Esophagus (tissue), 2 donors: Measurements from ENCODE around the gene CLCN5. TPM values are rescaled to one million over a fixed set of nuclear protein-coding genes. Genes with fewer than 3 reads are reported as not detected.
"Not testable (repeated sequence)": the region's sequence is repeated elsewhere in the genome, so short reads cannot be mapped to it uniquely, and the experiment has no call there.

Source experiments
- H3K27ac ChIP-seq, 2 donors: one replicate each; pipeline ENCODE4 v1.5.1; 2013; ENCODE audit warnings: low read depth in 2 of 2, mild to moderate bottlenecking in 2 of 2, inconsistent platforms in 1 of 2, low read length in 1 of 2, moderate library complexity in 1 of 2
- H3K27me3 ChIP-seq, 2 donors: one replicate each; pipeline ENCODE4 v1.6.1; 2013; ENCODE audit warnings: low read length in 2 of 2, control low read depth in 1 of 2, mild to moderate bottlenecking in 1 of 2; ENCODE audit not compliant: insufficient read depth in 2 of 2, control insufficient read depth in 1 of 2
- H3K36me3 ChIP-seq, 2 donors: one replicate each; pipeline ENCODE4 v1.6.1; 2013; ENCODE audit warnings: low read length in 1 of 2; ENCODE audit not compliant: control insufficient read depth in 2 of 2, insufficient read depth in 2 of 2
- H3K4me1 ChIP-seq, 2 donors: one replicate each; pipeline ENCODE4 v1.6.1; 2013; ENCODE audit warnings: low read length in 1 of 2; ENCODE audit not compliant: control insufficient read depth in 2 of 2, insufficient read depth in 2 of 2
- H3K4me3 ChIP-seq, 2 donors: one replicate each; pipeline ENCODE4 v1.5.1; 2013; ENCODE audit warnings: low read length in 2 of 2, mild to moderate bottlenecking in 2 of 2, low read depth in 1 of 2, moderate library complexity in 1 of 2
- H3K9me3 ChIP-seq, 2 donors: one replicate each; pipeline ENCODE4 v1.6.1; 2013; ENCODE audit warnings: mild to moderate bottlenecking in 2 of 2, low read depth in 1 of 2, low read length in 1 of 2, moderate library complexity in 1 of 2; ENCODE audit not compliant: control insufficient read depth in 2 of 2, insufficient read depth in 1 of 2
- WGBS, 2 donors: extraction: QIAGEN DNeasy Blood & Tissue Kit; methylation state at CpG; one replicate each; pipeline ENCODE4 v1.1.7; 2013; 5-methylcytosine and 5-hydroxymethylcytosine counted together
- polyA plus RNA-seq, 2 donors: library from polyadenylated mRNA; stranded (reverse); fragments of 200-250 nt; gene quantifications; one replicate each; pipeline ENCODE4 v1.2.3, GENCODE V29; 2013
- donor health status: healthy with polysubstance abuse.
- donor health status: Bipolar disorder and iron deficiency.

Gene CLCN5
- polyA plus RNA-seq, 2 donors: 1.3 to 2.0 TPM

DNA sequence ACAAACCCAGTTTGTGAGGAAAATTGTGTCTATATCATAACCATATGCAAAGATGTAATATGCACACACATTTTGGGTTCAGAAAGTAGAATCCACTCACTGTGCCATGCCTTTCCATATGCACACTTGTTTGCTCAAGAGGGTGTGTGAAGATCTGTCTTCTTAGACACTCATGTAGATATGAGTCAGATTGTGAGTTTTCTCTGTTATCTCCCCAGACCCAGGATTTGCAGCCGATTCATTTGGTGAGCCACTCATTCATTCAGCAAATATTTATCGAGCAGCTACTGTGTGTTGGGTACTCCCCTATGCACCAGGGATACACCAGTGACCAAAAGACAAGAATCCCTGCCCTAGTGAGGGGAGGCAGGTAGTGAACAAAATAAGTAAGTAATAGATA is 81.5 kb downstream of the CLCN5 start:
- Histone ChIP-seq H3K27ac (no peak overlapping the region), H3K27me3 (no peaks in the 10 kb centered on the region), H3K36me3 (no peaks in the 10 kb centered on the region), H3K4me3 (no peak overlapping the region), H3K4me1 (no peaks in the 10 kb centered on the region), H3K9me3 (no peaks in the 10 kb centered on the region)
- 68 to 72% methylated on average over 2 of the region's 2 CpGs for WGBS, 2 donors

DNA sequence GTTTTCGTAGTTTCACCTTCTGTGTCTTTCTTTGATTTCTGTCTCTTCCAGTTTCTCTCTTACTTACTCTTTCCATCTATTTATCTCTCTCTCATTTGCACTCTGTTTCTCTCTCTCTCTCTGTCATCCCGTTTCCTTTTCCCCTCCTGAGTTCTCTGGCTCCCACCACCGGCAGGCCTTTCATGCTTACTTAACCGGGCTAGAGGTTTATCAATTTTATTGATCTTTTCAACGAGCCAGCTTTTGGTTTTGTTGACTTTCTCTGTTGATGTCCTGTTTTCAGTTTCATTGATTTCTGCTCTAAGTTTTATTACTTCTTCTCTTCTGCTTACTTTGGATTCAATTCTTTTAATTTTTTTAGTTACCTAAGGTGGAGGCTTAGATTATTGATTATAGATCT is 103.2 kb downstream of the CLCN5 start:
- H3K9me3 ChIP-seq, H3K27ac ChIP-seq, H3K4me1 ChIP-seq, H3K36me3 ChIP-seq, H3K4me3 ChIP-seq, H3K27me3 ChIP-seq: not testable (repeated sequence)
- 45 to 50% methylated on average over 5 of the region's 5 CpGs for WGBS, 2 donors

DNA sequence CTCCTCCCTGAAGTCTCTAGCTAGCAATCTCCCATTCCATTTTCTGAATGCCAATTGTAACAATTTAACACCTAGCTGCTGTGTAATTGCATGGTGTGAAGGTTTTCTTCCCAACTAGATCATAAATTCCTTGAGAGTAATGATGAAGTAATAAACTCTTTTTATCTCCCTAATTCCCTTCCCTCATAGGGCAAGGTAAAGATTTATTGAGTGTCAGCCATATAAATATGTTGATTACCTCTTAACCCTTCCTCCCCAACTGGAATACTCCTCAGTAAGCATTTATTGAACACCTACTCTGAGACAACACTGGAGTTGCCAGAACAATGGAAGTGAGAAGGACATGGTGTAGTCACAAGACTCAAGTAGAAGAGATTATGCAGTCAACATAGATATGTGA is 112.7 kb downstream of the CLCN5 start:
- H3K4me1 ChIP-seq: no peaks in the 10 kb centered on the region
- H3K27me3 ChIP-seq: peaks cover 0 to 8% of the 10 kb centered on the region in 2 donors
- H3K4me3 ChIP-seq: no peak overlapping the region
- no peaks in the 10 kb centered on the region for H3K9me3 ChIP-seq
- H3K36me3 ChIP-seq: no peaks in the 10 kb centered on the region
- no peak overlapping the region for H3K27ac ChIP-seq

DNA sequence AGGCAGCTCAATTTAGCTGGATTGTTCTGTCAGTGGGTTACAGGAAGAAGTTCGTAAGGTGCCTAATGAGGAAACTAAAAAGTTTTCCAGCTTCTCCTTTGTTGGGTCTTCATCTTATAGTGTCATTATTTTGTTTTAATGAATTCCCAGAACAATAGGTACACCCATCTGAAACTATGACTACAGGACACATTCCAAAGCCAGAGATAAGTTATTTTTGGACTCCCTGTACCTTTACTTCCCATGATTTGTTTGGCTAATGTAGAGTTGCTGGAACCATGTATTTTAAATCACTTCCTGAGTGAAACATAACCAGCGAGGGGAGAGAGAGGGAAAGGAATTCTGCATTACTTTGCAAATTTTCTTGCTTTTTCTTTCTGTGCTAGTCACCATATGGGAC is 114.0 kb downstream of the CLCN5 start:
- peaks cover 0 to 8% of the 10 kb centered on the region in 2 donors for H3K27me3 ChIP-seq
- no peaks in the 10 kb centered on the region for H3K36me3 ChIP-seq
- 49 to 52% methylated on average over 2 of the region's 2 CpGs for WGBS, 2 donors
- H3K27ac ChIP-seq: no peak overlapping the region
- no peaks in the 10 kb centered on the region for H3K9me3 ChIP-seq
- H3K4me1 ChIP-seq: no peaks in the 10 kb centered on the region
- no peak overlapping the region for H3K4me3 ChIP-seq

DNA sequence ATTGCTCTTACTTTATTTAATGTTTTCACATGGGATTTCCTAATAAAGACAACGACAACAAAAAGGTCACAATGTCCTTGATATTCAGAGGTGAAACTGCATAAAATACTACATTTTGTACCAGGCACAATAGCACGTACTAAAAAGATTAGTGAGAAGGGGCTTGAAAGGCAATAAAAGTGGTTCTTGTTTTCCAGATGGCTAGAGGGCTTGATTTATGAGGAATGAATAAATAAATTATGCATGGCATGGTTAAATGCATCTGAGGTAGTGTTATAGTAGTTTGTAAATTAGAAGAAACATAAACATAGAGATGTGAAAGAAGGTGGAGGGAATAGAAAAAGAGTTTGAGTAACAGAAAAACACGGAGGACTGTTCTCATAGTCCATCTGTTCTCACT is 123.4 kb downstream of the CLCN5 start:
- Histone ChIP-seq H3K27me3 (no peaks in the 10 kb centered on the region), H3K4me1 (no peaks in the 10 kb centered on the region), H3K27ac (no peak overlapping the region), H3K4me3 (no peak overlapping the region), H3K9me3 (no peaks in the 10 kb centered on the region), H3K36me3 (no peaks in the 10 kb centered on the region)
- WGBS, 2 donors: 77 to 90% methylated on average over 3 of the region's 3 CpGs

DNA sequence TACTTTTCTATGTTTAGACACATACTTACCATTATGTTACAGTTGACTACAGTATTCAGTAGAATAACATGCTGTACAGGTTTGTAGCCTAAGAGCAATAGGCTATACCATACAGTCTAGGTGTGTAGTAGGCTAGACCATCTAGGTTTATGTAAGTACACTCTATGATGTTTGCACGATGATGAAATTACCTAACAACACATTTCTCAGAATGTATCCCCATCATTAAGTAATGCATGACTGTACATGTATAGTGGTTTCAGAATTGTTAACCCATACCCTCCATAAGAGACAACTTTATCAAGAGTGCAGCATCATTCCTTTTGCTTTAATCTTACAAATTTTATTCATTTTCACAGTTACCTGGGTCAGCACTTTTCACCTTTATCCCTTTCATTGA is 126.8 kb downstream of the CLCN5 start:
- Histone ChIP-seq H3K4me3 (no peak overlapping the region), H3K27ac (no peak overlapping the region), H3K36me3 (no peaks in the 10 kb centered on the region), H3K27me3 (no peaks in the 10 kb centered on the region), H3K9me3 (no peaks in the 10 kb centered on the region), H3K4me1 (no peaks in the 10 kb centered on the region)
- 68 to 75% methylated on average over 1 of the region's 1 CpG for WGBS, 2 donors

DNA sequence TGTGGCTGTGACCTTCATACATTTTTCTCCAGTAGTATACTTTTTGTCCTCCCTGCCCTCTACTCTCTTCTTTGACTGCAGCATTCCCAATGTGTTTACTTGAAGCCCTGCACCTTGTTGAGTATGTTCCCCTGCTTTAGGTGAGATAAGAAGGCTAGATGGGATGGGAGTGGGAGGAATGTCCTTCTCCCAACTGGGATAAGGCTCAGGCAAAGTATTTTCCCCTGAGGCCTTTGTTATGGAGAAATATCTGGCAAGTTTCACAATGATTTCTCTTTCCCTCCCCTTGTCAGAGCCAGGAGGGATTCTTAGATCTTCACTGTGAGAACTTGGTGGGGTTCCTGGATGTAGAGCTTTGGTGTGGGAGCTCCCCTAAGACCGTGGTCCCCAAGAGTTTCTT is 131.8 kb downstream of the CLCN5 start:
- Histone ChIP-seq H3K4me3 (no peak overlapping the region), H3K4me1 (no peaks in the 10 kb centered on the region), H3K36me3 (no peaks in the 10 kb centered on the region), H3K9me3 (no peaks in the 10 kb centered on the region), H3K27me3 (peaks cover 0 to 8% of the 10 kb centered on the region in 2 donors), H3K27ac (no peak overlapping the region)
- 53 to 70% methylated on average over 1 of the region's 1 CpG for WGBS, 2 donors

DNA sequence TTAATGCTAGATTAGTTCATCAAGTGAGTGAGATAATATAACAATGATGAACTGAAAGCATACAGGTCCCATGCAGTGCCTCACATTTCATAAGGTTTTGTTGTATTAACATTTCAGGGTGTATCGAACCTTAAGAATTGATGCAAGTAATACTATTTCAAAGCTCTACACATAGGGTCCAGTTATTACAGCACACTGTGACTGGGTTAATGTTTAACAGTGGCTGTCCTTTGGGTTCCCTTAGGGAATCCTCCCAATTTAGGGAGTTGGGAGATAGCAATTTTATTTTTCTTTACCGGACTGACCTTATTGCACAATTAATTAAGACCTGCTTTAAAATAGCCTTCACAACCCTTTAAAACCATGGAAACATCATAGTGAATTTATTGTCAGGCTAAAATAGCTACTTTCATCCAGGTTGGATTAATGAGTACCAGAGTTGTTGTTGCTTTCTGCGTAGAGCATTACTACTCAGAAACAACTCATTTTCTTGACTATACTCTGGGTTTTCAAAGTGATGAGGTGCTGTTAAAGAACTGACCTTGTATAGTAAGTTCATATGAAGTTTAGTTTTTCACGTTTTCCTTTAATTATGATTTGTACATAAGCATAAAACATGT is 144.0 kb downstream of the CLCN5 start:
- no peaks in the 10 kb centered on the region for H3K36me3 ChIP-seq
- H3K4me3 ChIP-seq: no peak overlapping the region
- H3K9me3 ChIP-seq: no peaks in the 10 kb centered on the region
- WGBS, 2 donors: 75 to 82% methylated on average over 4 of the region's 4 CpGs
- H3K4me1 ChIP-seq: no peaks in the 10 kb centered on the region
- H3K27me3 ChIP-seq: peaks cover 0 to 5% of the 10 kb centered on the region in 2 donors
- H3K27ac ChIP-seq: no peak overlapping the region

DNA sequence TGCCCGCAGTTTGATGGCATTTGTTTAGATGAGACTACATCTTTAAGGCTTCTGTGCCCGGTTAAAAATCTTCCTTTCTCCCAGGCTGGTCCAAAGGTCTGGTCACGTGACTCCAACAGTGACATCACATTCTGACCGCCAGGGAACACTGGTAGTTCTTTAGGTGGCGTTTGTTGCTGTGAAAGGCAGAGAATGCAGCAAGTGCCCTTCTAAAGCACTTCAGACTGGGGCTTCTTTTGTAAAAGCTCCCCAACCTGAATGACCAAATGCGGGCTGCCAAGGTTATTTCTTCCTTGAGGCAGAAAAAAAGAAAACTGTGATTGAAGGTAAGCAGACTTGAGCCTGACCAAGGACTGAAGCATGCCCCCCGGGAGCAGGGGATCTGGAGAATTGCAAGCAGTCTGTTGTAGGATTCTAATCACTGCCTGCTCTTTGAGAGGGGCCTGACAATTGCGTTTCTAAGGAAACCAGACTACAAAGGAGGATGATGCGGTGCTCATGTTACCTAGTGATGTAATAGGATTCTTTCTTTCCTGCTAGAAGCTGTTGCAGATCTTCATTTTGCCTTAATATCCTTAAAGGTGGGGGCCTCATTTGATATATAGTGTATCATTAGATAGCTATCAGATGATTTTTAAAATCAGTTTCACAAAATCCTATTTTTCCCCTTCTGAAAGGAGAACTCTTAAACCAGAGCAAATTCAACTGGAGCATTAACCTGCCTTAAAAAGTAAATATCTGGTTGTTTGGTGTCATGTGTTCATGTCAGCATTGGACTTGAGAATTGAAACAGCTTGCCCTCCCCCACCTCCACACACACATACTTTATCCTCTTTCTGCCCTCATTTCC is 145.3 kb downstream of the CLCN5 start:
- H3K4me3 ChIP-seq: no peak overlapping the region
- no peak overlapping the region for H3K27ac ChIP-seq
- WGBS, 2 donors: 38 to 48% methylated on average over 9 of the region's 9 CpGs
- no peaks in the 10 kb centered on the region for H3K4me1 ChIP-seq
- H3K27me3 ChIP-seq: peaks cover 0 to 5% of the 10 kb centered on the region in 2 donors
- H3K9me3 ChIP-seq: no peaks in the 10 kb centered on the region
- H3K36me3 ChIP-seq: no peaks in the 10 kb centered on the region

DNA sequence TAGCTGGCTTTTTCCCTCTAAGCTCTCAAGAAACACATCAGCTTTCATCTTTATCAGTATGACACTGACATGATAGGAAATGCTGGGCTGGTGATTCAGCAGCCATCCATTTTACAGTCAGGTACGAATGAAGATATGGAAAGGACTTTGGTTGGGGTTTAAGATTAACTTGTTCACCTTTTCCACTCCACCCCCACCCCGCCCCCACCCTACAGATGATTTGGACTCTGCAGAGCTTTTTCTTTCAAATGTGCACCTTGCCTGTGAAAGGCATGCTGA is 145.8 kb downstream of the CLCN5 start:
- Histone ChIP-seq H3K4me3 (no peak overlapping the region), H3K27ac (no peak overlapping the region), H3K36me3 (no peaks in the 10 kb centered on the region), H3K9me3 (no peaks in the 10 kb centered on the region), H3K4me1 (no peaks in the 10 kb centered on the region), H3K27me3 (peaks cover 0 to 5% of the 10 kb centered on the region in 2 donors)
- 54 to 83% methylated on average over 2 of the region's 2 CpGs for WGBS, 2 donors
